Epithelial cell of prostate (primary cell): ENCODE data around the gene GPR61.

ENCODE experiments used
- DNase-seq: peaks from one replicate; pipeline ENCODE4 v3.0.0-alpha.2; 2011; ENCODE audit warnings: low read depth, low spot score
- H3K27ac ChIP-seq: fragments of 450-650 bp; 2 replicates; pipeline ENCODE4 v1.5.1; 2017; ENCODE audit warnings: mild to moderate bottlenecking

The GPR61 gene

GRCh38 chr1:109508001-109508872 is 31.4 kb upstream of the GPR61 start:
- DNase-seq, result no peak
- H3K27ac ChIP-seq, result no peak overlapping the region

GRCh38 chr1:109508873-109509175 is 30.8 kb upstream of the GPR61 start:
- no peak overlapping the region for H3K27ac ChIP-seq
- DNase-seq, result no peak

GRCh38 chr1:109509176-109510134 is 30.2 kb upstream of the GPR61 start, which contains the start of gene AMIGO1:
Gene AMIGO1 (minus strand): TSS chr1:109509727. CDS start chr1:109508912, 815 bp downstream.
- DNase-seq, result no peak

GRCh38 chr1:109513110-109513710 is 26.5 kb upstream of the GPR61 start:
- no peak overlapping the region for H3K27ac ChIP-seq
- DNase-seq, result no peak

More at GRCh38 chr1:109509176-109510134, 30.2 kb upstream of the GPR61 start, which contains the start of gene AMIGO1:
- no peak within 1 kb of the TSS for H3K27ac ChIP-seq

GRCh38 chr1:109514846-109515245 is 24.8 kb upstream of the GPR61 start:
- no peak for DNase-seq
- no peak overlapping the region for H3K27ac ChIP-seq

GRCh38 chr1:109516872-109517271 is 22.8 kb upstream of the GPR61 start:
- no peak overlapping the region for H3K27ac ChIP-seq
- DNase-seq, result no peak

- no peak for DNase-seq
- H3K27ac ChIP-seq, result no peak overlapping the region
Measured at GRCh38 chr1:109517337-109517736, 22.3 kb upstream of the GPR61 start.

- no peak for DNase-seq
- no peak overlapping the region for H3K27ac ChIP-seq
Measured at GRCh38 chr1:109521002-109521951, 18.4 kb upstream of the GPR61 start.

GRCh38 chr1:109522026-109522425 is 17.6 kb upstream of the GPR61 start:
- H3K27ac ChIP-seq, result no peak overlapping the region
- no peak for DNase-seq

- DNase-seq, result no peak
- no peak overlapping the region for H3K27ac ChIP-seq
Measured at GRCh38 chr1:109523706-109524105, 16.0 kb upstream of the GPR61 start.

GRCh38 chr1:109527098-109527811 is 12.4 kb upstream of the GPR61 start:
- DNase-seq, result no peak
- no peak overlapping the region for H3K27ac ChIP-seq

GRCh38 chr1:109527846-109528695 is 11.6 kb upstream of the GPR61 start:
- DNase-seq, result no peak

GRCh38 chr1:109528712-109529111 is 11.0 kb upstream of the GPR61 start:
- no peak for DNase-seq
- H3K27ac ChIP-seq, result no peak overlapping the region

More at GRCh38 chr1:109527846-109528695, 11.6 kb upstream of the GPR61 start:
- no peak overlapping the region for H3K27ac ChIP-seq

GRCh38 chr1:109529881-109530456 is 9.7 kb upstream of the GPR61 start:
- H3K27ac ChIP-seq, result no peak overlapping the region
- no peak for DNase-seq

- no peak overlapping the region for H3K27ac ChIP-seq
Measured at GRCh38 chr1:109530457-109531087, 9.1 kb upstream of the GPR61 start.

GRCh38 chr1:109531380-109531779 is 8.3 kb upstream of the GPR61 start:
- H3K27ac ChIP-seq, result no peak overlapping the region
- DNase-seq, result no peak

More at GRCh38 chr1:109530457-109531087, 9.1 kb upstream of the GPR61 start:
- no peak for DNase-seq

- no peak for DNase-seq
- no peak overlapping the region for H3K27ac ChIP-seq
Measured at GRCh38 chr1:109531826-109532364, 7.8 kb upstream of the GPR61 start.
